ENCODE data around the gene SPATA46. TPM values are rescaled to one million over a fixed set of nuclear protein-coding genes. Genes with fewer than 3 reads are reported as not detected.

The SPATA46 gene
- total RNA-seq, 4 donors from 2014 or later = not detected

DNA sequence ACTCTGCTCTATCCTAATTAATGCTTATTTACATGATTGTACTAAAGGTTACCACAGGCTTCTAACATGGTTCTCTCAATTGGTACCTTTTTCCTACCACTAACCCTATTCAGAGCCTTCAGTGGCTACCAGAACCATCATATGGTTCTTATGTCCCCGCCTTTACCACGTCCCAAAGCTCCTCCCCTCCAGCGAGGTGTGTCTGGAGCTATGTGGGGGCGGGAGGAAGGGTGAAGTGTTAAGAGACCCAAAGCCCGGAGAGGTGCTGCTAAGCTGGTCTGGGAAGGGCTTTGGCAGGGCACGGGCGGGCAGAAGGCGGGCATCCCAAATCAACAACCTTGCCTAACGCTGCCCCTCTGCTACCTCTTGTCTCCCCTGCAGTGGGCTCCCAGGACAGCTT lies 10.0 kb downstream of the SPATA46 start:
- no peaks in the 10 kb centered on the region for H3K27me3 ChIP-seq
- intact Hi-C loops (cut with DNase I) = no loop called here
- no peaks in the 10 kb centered on the region for H3K4me1 ChIP-seq
- no peak overlapping the region for H3K27ac ChIP-seq
- TF ChIP-seq POLR2A (IDR thresholded peaks at IDR 0.05) = no peak
- TF ChIP-seq, protein P1, sequence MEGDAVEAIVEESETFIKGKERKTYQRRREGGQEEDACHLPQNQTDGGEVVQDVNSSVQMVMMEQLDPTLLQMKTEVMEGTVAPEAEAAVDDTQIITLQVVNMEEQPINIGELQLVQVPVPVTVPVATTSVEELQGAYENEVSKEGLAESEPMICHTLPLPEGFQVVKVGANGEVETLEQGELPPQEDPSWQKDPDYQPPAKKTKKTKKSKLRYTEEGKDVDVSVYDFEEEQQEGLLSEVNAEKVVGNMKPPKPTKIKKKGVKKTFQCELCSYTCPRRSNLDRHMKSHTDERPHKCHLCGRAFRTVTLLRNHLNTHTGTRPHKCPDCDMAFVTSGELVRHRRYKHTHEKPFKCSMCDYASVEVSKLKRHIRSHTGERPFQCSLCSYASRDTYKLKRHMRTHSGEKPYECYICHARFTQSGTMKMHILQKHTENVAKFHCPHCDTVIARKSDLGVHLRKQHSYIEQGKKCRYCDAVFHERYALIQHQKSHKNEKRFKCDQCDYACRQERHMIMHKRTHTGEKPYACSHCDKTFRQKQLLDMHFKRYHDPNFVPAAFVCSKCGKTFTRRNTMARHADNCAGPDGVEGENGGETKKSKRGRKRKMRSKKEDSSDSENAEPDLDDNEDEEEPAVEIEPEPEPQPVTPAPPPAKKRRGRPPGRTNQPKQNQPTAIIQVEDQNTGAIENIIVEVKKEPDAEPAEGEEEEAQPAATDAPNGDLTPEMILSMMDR (IDR thresholded peaks at IDR 0.05) = no peak
- H3K36me3 ChIP-seq = no peaks in the 10 kb centered on the region
- WGBS, 2 donors = 92 to 96% methylated on average over 9 of the region's 9 CpGs
- no peak overlapping the region for H3K4me3 ChIP-seq (replicated peaks in 1 of 3)
- no peaks in the 10 kb centered on the region for H3K9me3 ChIP-seq
- no peak for DNase-seq

DNA sequence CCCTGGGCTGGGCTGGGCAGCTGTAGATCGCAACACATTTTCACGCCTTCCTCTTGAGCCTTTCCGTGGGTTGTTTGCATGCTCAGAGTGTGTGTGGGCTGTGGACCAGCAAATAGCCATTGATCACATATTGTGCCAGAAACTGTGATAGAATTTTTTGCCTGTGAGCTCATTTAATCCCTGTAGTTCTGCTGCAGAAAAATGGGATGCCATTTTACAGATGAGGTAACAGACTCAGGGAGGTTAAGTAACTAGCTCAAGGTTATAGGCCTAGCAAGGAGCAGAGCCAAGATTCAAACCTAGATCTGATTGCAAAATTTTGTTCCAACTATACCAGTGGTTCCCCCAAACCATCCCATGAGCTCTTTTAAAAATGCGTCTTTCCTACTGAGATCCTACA lies 10.5 kb downstream of the SPATA46 start:
- no peaks in the 10 kb centered on the region for H3K27me3 ChIP-seq
- DNase-seq = no peak
- no peak overlapping the region for H3K27ac ChIP-seq
- no peaks in the 10 kb centered on the region for H3K36me3 ChIP-seq
- TF ChIP-seq, protein P1 (IDR thresholded peaks at IDR 0.05) = no peak
- no peak for TF ChIP-seq POLR2A (IDR thresholded peaks at IDR 0.05)
- WGBS, 2 donors = 69 to 73% methylated on average over 4 of the region's 4 CpGs
- no peaks in the 10 kb centered on the region for H3K9me3 ChIP-seq
- no peaks in the 10 kb centered on the region for H3K4me1 ChIP-seq
- intact Hi-C loops (cut with DNase I) = no loop called here
- no peak overlapping the region for H3K4me3 ChIP-seq (replicated peaks in 1 of 3)

DNA sequence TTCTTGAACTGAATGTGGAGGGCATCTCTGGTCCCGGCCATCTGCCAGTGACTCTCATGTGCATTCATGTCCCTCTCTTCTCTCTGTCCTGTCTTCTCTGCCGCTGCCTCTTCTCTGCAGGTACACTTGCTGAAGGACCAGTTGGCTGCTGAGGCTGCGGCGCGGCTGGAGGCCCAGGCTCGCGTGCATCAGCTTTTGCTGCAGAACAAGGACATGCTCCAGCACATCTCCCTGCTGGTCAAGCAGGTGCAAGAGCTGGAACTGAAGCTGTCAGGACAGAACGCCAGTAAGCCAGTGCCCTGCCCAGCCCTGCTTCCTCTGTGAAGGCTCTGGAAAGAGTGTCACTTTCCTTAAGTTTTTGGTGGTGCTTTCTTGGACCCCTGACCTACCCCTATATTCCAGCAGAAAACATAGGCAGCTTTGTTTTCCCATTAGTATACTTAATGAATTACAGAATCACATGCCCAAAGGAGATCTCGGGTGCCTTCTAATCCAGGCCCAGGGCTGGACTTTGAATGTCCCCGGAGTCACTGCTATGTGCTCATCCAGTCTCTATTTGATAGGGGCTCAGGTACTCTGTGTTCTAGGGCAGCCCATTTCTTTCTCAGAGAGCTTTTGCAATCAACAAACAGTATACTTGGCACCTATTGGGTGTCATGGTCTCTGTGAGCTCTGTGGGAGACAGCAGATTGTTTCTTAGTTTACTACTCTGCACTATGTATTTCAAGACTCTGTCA lies 11.2 kb downstream of the SPATA46 start:
- 92 to 93% methylated on average over 10 of the region's 10 CpGs for WGBS, 2 donors
- no peaks in the 10 kb centered on the region for H3K9me3 ChIP-seq
- no peaks in the 10 kb centered on the region for H3K27me3 ChIP-seq
- no peak overlapping the region for H3K27ac ChIP-seq
- H3K36me3 ChIP-seq = no peaks in the 10 kb centered on the region
- DNase-seq = no peak
- intact Hi-C loops (cut with DNase I) = no loop called here
- no peak overlapping the region for H3K4me3 ChIP-seq (replicated peaks in 1 of 3)
- no peak for TF ChIP-seq POLR2A (IDR thresholded peaks at IDR 0.05)
- TF ChIP-seq, protein P1 (IDR thresholded peaks at IDR 0.05) = no peak
- no peaks in the 10 kb centered on the region for H3K4me1 ChIP-seq

DNA sequence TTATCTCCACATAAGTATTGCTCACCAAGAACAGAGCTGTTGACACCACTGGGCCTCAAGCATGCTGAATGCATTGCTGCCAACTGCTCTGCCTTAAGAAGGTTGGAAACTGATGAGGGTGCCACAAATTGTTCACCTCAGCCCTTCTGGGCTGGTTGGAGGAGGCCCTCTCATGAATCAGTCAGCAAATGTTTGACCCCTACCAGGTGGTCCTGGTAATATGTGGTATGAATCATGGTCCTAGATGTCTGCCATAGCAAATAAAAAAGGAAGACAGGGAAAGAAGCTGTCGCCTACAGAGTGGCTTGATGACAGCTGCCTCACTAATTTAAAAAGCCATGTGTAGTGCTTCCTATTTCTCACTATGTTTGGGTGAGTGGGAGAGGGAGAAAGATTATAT lies 12.2 kb downstream of the SPATA46 start:
- Histone ChIP-seq H3K4me3 (replicated peaks in 1 of 3) (no peak overlapping the region), H3K36me3 (no peaks in the 10 kb centered on the region), H3K9me3 (no peaks in the 10 kb centered on the region), H3K4me1 (no peaks in the 10 kb centered on the region), H3K27ac (no peak overlapping the region), H3K27me3 (no peaks in the 10 kb centered on the region)
- no peak for DNase-seq
- intact Hi-C loops (cut with DNase I) = no loop called here
- 96 to 100% methylated on average over 1 of the region's 1 CpG for WGBS, 2 donors
- TF ChIP-seq POLR2A (IDR thresholded peaks at IDR 0.05) = no peak
- TF ChIP-seq, protein P1 (IDR thresholded peaks at IDR 0.05) = no peak

DNA sequence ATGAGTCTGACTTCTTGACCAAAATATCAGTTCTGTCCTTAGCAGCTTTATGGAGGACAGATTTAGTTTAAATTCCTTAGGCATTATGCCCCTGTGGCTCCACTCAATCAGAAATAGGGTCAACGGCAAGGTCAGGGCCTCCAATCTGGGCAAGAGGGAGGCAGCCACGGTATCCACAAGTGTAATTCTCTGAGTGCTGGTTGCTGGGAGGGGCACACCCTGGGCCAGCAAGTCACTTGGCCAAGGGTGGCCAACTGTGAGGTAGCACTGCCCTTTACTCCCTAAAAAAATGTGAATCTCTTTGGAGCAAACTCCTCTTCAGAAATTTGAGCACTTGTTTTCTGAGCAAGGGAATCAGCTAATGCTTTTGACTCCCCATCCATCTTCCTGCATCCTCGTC lies 12.8 kb downstream of the SPATA46 start:
- TF ChIP-seq, protein P1 (IDR thresholded peaks at IDR 0.05) = no peak
- no peak for TF ChIP-seq POLR2A (IDR thresholded peaks at IDR 0.05)
- Histone ChIP-seq H3K27ac (no peak overlapping the region), H3K27me3 (no peaks in the 10 kb centered on the region), H3K4me1 (no peaks in the 10 kb centered on the region), H3K36me3 (no peaks in the 10 kb centered on the region), H3K4me3 (replicated peaks in 1 of 3) (no peak overlapping the region), H3K9me3 (no peaks in the 10 kb centered on the region)
- intact Hi-C loops (cut with DNase I) = no loop called here
- WGBS, 2 donors = 82% methylated on average over 3 of the region's 3 CpGs
- DNase-seq = no peak
